ENCODE results near the gene INPP1.
"Not testable (repeated sequence)": the region's sequence is repeated elsewhere in the genome, so short reads cannot be mapped to it uniquely, and the experiment has no call there.

DNA sequence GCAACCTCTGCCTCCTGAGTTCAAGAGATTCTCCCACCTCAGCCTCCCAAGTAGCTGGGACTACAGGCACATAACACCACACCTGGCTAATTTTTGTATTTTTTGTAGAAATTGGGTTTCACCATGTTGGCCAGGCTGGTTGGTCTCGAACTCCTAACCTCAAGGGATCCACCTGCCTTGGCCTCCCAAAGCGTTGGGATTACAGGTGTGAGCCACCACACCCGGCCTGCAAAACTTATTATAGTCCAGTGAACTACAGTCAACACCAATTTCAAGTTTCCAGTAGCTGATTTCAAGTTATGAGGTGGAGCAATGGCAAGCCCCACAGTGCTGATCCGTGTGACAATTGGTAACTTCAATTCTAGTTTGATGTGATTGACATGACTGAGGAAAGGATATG, 7.8 kb upstream of the INPP1 start:
- TF ChIP-seq, protein P1, sequence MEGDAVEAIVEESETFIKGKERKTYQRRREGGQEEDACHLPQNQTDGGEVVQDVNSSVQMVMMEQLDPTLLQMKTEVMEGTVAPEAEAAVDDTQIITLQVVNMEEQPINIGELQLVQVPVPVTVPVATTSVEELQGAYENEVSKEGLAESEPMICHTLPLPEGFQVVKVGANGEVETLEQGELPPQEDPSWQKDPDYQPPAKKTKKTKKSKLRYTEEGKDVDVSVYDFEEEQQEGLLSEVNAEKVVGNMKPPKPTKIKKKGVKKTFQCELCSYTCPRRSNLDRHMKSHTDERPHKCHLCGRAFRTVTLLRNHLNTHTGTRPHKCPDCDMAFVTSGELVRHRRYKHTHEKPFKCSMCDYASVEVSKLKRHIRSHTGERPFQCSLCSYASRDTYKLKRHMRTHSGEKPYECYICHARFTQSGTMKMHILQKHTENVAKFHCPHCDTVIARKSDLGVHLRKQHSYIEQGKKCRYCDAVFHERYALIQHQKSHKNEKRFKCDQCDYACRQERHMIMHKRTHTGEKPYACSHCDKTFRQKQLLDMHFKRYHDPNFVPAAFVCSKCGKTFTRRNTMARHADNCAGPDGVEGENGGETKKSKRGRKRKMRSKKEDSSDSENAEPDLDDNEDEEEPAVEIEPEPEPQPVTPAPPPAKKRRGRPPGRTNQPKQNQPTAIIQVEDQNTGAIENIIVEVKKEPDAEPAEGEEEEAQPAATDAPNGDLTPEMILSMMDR (IDR thresholded peaks at IDR 0.05; ENCODE audit: low read length): not testable (repeated sequence)
- not testable (repeated sequence) for TF ChIP-seq EZH2 (optimal IDR thresholded peaks at IDR 0.05; ENCODE audit: low read depth, low read length)

Measured in MM.1S (cell line).